Large intestine (tissue), 3 donors: ENCODE measurements around the gene MISP. TPM values are rescaled to one million over a fixed set of nuclear protein-coding genes. Genes with fewer than 3 reads are reported as not detected.

Source experiments
- DNase-seq, 2 donors: peaks; one replicate each; pipeline versions ENCODE4 v3.0.0 to v3.0.0-alpha.2; 2013
- H3K27ac ChIP-seq: one replicate; pipeline ENCODE4 v1.5.1; 2013; ENCODE audit warnings: low read length
- H3K27me3 ChIP-seq: 2 replicates; pipeline ENCODE4 v1.6.1; 2013; ENCODE audit warnings: low read length; ENCODE audit not compliant: control insufficient read depth, insufficient read depth
- H3K36me3 ChIP-seq: 2 replicates; pipeline ENCODE4 v1.6.1; 2013; ENCODE audit warnings: low read length; ENCODE audit not compliant: control insufficient read depth, insufficient read depth
- H3K4me1 ChIP-seq: one replicate; pipeline ENCODE4 v1.6.1; 2013; ENCODE audit warnings: low read length; ENCODE audit not compliant: control insufficient read depth, insufficient read depth
- H3K4me3 ChIP-seq: one replicate; pipeline ENCODE4 v1.5.1; 2013; ENCODE audit warnings: low read length
- H3K9me3 ChIP-seq: one replicate; pipeline ENCODE4 v1.6.1; 2013; ENCODE audit warnings: mild to moderate bottlenecking, low read depth, low read length, moderate library complexity; ENCODE audit not compliant: control insufficient read depth
- WGBS: methylation state at CpG from one replicate; pipeline ENCODE4 v1.1.5; 2013; ENCODE audit warnings: low lambda C conversion rate; ENCODE audit not compliant: insufficient coverage; 5-methylcytosine and 5-hydroxymethylcytosine counted together
- polyA plus RNA-seq: library from polyadenylated mRNA; unstranded; fragments of 120-200 nt; gene quantifications from one replicate; pipeline ENCODE4 v1.2.1, GENCODE V29; 2013

MISP gene
- polyA plus RNA-seq, 1 donor: 200 TPM

DNA sequence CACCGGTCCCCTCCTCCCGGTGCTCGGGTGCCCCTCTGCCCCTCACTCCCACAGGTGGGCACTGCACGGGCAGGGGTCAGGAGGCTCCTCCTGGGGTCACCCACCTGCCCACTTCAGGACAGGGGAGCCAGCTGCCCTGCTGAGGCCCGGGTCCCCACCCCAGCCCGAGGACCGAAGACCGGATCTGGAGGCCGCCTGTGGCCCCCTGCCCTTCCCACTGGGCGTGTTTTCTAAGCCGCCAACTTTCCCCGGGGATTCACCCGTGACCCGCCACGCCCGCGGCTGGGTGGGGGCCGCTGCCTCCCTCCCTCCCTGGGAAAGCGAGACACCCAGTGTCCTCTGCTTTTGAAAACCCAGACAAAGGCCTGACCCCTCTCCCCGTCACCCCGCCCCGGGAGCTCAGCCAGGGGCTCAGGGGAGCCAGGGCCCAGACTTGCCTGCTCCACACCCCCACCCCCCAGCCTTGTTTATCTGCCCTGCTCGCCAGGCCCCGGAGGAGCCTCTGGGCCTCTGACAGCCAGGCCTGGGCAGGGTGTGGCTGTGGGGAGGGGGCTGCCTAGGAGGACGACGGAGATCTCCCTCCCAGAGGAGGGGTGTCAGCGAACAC, 40.8 kb upstream of the MISP start:
- Histone ChIP-seq H3K4me3 (peak overlapping the region; percentile 58), H3K9me3 (peaks cover 4% of the 10 kb centered on the region), H3K36me3 (no peaks in the 10 kb centered on the region), H3K27me3 (no peaks in the 10 kb centered on the region), H3K4me1 (peaks cover 17% of the 10 kb centered on the region), H3K27ac (peak overlapping the region; percentile 17)
- no CpG with 5 or more reads among the region's 27 CpGs for WGBS
- peak in 1 of 2 donors; percentile 50 for DNase-seq

DNA sequence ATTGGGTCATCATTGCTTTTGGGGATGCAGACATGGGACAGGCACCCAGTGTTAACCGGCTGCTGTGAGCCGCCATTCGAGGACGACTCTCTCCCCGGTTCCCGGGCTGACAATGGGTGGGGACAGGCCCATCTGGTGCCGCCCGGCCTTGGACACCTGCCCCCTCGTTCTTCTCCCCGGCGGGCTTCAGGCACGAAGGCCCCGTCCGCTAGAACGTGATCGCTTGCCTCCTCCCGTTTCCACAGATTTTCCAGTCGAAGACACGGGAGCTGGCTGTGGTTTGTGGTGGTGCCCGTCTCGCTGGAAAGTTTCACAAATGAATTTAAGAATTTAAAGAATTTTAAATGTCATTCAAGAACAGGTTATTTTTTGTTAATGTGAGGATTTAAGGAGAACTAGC, 40.1 kb upstream of the MISP start:
- Histone ChIP-seq H3K4me1 (peaks cover 17% of the 10 kb centered on the region), H3K9me3 (peaks cover 8% of the 10 kb centered on the region), H3K27me3 (no peaks in the 10 kb centered on the region), H3K27ac (no peak overlapping the region), H3K4me3 (no peak overlapping the region), H3K36me3 (peaks cover 3% of the 10 kb centered on the region)
- no CpG with 5 or more reads among the region's 21 CpGs for WGBS
- no peak for DNase-seq

DNA sequence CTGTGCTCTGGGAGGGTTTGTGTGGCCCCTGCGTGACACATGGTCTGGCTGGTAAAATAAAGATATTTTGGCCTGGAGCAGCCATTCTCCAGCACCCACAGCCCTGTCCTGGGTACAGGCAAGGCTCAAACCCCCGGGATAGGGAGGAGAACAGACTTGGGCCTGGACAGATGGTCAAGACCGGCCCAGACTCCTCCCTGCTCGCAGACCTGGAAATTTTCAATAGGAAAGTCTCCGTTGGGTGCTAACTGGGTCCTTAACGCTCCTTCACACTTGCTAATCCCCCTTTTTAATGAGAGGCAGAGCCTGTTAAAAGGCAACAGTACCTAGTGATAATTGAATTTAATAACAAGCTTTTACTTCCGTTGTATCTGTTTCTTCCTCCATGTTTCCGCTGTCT, 39.7 kb upstream of the MISP start:
- no peak for DNase-seq
- Histone ChIP-seq H3K36me3 (peaks cover 3% of the 10 kb centered on the region), H3K4me1 (peaks cover 17% of the 10 kb centered on the region), H3K9me3 (peaks cover 10% of the 10 kb centered on the region), H3K27ac (no peak overlapping the region), H3K4me3 (no peak overlapping the region), H3K27me3 (no peaks in the 10 kb centered on the region)
- 100% methylated on average over 2 of the region's 8 CpGs for WGBS

DNA sequence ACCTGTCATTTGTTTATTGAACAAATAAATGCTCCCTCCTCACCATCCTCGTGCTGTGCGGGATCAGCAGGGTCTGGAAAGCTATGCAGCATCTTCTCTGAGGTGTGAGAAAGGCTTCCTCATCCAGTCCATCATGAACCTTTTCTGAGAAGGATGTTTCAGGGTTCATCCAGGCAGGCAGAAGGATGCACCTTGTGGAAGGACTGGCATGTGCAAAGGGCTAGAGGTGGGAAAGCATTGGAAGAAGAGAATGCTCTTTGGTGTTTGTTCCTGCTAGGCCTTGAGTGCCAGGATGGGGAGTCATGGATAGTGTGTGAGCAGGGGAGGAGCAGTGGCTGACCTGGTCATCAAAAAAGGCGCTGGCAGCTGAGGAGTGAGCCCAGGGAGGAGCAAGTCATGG, 35.6 kb upstream of the MISP start:
- Histone ChIP-seq H3K4me1 (peaks cover 16% of the 10 kb centered on the region), H3K27me3 (peaks cover 9% of the 10 kb centered on the region), H3K36me3 (peaks cover 3% of the 10 kb centered on the region), H3K27ac (no peak overlapping the region), H3K9me3 (peaks cover 11% of the 10 kb centered on the region), H3K4me3 (no peak overlapping the region)
- no peak for DNase-seq
- no CpG with 5 or more reads among the region's 3 CpGs for WGBS

DNA sequence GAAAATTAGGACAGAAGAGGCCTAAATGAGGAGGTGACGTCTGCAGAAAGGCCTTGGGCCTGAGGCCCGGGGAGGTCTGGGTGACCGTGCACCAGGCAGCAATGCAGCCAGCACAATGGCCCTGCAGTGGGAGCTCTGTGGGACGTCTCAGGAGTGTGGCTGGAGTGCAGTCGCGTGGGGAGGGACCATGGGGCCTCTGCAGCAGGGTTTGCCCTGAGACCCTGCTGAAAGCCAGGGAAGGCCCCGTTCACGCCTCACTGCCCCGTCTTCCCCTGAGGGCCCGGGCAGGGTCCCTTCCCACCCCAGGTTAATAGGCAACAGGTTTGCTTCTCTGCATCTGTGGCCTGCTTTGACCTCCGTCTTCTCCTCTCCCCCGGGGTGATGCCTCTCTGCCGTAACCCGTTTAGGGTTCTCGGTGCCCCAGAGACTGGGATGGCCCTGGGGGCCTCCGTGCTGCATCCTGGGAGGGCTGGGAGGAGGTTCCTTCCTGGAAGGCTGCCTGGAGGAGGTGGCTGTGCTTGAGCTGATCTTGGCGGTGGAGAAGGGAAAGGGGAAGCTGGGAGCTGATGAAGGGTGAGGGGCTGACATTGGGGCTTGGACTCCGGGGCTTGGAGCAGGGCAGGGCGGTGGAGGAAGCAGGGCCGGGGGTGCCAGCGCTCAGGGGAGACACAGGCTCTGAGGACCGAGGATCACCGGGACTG, 32.5 kb upstream of the MISP start:
- H3K4me1 ChIP-seq: peaks cover 20% of the 10 kb centered on the region
- peaks cover 11% of the 10 kb centered on the region for H3K9me3 ChIP-seq
- no CpG with 5 or more reads among the region's 23 CpGs for WGBS
- DNase-seq: no peak
- peaks cover 3% of the 10 kb centered on the region for H3K36me3 ChIP-seq
- H3K27me3 ChIP-seq: peaks cover 13% of the 10 kb centered on the region
- no peak overlapping the region for H3K27ac ChIP-seq
- H3K4me3 ChIP-seq: no peak overlapping the region

DNA sequence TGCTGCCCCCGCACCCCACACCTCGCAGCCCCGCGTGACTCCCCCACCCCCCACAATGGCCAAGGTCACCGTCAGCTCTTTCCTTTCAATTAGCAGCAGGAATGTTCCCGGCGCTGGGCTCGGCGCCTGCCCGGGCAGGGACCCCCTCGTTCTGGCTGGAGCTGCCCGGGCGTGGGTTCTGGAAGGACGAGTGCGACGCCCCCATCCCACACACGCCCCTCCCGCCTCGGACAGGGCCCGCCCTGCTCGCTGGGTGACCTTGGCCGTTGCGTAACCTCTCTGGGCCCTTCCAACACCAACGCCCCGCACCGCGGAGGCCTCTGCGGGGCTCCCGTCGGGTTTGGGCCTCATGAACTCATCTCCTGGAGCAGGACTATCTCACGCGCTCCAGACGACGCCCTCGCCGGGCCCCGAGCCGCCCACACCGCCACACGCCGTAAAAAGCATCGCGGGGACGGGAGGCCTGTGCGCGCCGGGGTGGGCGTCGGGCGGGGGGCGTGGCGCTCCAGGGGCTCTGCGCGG, 31.9 kb upstream of the MISP start:
- no CpG with 5 or more reads among the region's 54 CpGs for WGBS
- Histone ChIP-seq H3K27me3 (peaks cover 13% of the 10 kb centered on the region), H3K9me3 (peaks cover 11% of the 10 kb centered on the region), H3K4me3 (no peak overlapping the region), H3K27ac (no peak overlapping the region), H3K4me1 (peaks cover 20% of the 10 kb centered on the region), H3K36me3 (peaks cover 3% of the 10 kb centered on the region)
- DNase-seq: peak; percentile 51 to 71

DNA sequence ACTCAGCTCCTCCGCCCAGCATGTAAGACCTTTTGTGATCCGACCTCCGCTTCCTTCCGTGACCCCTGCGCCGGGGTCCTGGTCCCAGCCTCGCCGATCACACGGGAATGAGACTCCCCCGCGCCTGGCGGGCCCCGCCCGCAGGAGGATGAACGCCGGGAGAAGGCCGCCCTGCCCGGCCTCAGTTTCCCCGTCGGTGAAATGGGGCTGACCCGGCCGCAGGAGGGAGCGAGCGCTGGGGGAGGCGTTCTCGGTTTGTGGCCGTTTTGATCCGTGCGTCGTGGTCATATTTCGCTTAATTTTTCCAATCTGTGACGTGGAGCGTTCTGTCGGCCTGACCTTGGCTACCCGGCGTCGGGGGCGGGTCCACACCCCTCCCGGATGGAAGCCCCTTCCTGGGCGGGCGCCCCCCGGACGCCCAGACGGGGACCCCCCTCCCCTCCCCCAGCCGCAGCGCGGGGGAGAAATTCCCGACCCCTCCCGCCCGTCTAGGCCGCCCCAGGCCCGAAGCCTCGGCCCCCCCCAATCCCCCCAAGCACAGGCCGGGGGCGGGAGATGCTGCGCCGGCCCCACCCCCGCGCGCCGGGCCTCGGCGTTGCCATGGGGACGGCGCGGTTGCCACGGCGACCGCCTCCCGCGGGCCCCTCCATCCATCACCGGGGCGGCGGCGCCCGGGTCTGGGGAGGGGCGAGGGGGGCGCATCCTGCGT, 31.1 kb upstream of the MISP start:
- Histone ChIP-seq H3K27ac (no peak overlapping the region), H3K4me1 (peaks cover 20% of the 10 kb centered on the region), H3K36me3 (peaks cover 3% of the 10 kb centered on the region), H3K9me3 (peaks cover 11% of the 10 kb centered on the region), H3K27me3 (peaks cover 13% of the 10 kb centered on the region), H3K4me3 (peak overlapping the region; percentile 4)
- WGBS: no CpG with 5 or more reads among the region's 79 CpGs
- DNase-seq: no peak

DNA sequence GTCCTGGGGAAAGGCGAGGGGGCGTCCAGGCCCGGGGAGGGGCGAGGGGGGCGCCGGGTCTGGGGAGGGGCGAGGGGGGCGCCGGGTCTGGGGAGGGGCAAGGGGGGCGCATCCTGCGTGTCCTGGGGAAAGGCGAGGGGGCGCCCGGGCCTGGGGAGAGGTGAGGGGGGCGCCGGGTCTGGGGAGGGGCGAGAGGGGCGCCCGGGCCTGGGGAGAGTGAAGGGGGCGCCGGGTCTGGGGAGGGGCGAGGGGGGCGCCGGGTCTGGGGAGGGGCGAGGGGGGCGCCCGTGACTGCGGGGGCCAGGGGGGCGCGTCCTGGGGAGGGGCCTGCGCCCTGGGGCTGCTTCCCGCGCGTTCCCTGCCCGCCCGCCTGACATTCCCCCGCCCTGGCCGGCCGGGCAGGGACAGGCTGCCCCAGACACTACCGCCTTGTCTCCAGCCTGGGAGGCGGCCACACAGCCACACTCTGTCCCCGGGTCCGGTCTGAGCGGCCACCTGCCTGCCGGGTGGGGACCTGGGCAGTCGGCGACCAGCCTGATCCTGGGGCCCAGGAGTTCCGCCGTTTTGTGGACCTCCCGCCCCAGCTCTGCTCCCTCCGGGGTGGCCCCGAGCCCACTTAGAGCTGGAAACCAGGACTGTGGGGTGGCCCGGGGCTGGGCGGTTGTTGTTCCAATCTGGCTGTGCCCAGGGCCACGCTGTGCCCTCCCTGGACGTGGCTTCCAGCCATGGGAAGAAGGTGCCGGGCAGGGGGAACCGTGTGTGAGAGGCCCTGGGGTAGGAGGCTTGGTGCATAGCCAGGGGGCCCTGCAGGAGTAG, 30.4 kb upstream of the MISP start:
- no peak for DNase-seq
- Histone ChIP-seq H3K36me3 (no peaks in the 10 kb centered on the region), H3K27me3 (peaks cover 13% of the 10 kb centered on the region), H3K9me3 (peaks cover 10% of the 10 kb centered on the region), H3K4me3 (no peak overlapping the region), H3K4me1 (peaks cover 20% of the 10 kb centered on the region), H3K27ac (no peak overlapping the region)
- no CpG with 5 or more reads among the region's 58 CpGs for WGBS

DNA sequence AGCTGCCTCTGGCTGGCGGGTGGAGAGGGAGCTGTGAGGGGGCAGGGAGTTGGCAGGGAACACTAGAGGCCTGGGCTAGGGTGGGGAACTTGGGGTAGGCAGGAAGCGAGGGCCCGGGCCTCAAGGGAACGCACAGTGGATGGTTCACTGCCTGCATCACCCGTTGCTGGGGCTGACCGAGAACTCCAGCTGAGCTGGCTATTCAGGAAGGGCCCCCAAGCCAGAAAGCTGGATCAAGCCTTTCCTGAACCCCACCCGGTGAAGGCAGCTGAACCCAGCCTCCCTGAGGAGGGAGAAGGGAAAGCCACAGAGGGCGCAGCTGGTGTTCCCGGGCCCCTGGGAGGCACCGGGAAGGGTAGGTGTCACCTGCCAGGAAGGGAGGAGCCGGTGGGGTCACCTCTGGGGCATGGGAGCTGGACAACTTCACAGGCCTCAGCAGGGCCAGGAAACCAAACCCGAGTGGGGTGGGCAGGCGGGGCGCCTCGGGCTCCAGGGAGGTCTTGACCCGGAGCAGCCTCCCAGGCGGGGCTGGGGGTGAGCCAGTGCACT, 28.3 kb upstream of the MISP start:
- no CpG with 5 or more reads among the region's 17 CpGs for WGBS
- DNase-seq: no peak
- Histone ChIP-seq H3K4me3 (no peak overlapping the region), H3K4me1 (peaks cover 20% of the 10 kb centered on the region), H3K36me3 (peaks cover 3% of the 10 kb centered on the region), H3K27me3 (peaks cover 13% of the 10 kb centered on the region), H3K9me3 (peaks cover 6% of the 10 kb centered on the region), H3K27ac (no peak overlapping the region)

DNA sequence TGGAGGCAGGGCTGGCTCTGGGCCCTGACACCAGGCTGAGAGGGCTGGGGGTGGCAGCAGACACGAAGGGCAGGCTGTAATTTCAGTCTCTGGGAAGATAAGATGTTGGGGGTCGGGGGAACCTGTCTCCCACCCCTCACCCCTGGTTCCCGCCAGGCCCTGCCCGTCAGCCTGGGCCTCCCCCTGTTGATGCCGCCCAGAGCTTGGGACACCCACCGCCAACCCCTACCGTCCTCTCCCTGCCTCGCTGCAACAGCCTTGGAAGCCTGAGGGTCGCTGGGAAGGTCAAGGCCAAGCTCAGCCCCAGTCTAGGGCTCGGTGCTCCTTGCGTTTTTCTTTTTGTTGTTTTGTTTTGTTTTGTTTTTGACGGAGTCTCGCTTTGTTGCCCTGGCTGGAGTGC, 27.7 kb upstream of the MISP start:
- no peak overlapping the region for H3K27ac ChIP-seq
- WGBS: 33% methylated on average over 2 of the region's 13 CpGs
- no peak for DNase-seq

More for the DNA sequence above, 27.7 kb upstream of the MISP start:
- Histone ChIP-seq H3K9me3 (peaks cover 6% of the 10 kb centered on the region), H3K4me1 (peaks cover 20% of the 10 kb centered on the region), H3K36me3 (peaks cover 6% of the 10 kb centered on the region), H3K4me3 (no peak overlapping the region), H3K27me3 (peaks cover 13% of the 10 kb centered on the region)
